HG03342 (cell line): ENCODE measurements around the gene SV2C.
"Not testable (repeated sequence)": the region's sequence is repeated elsewhere in the genome, so short reads cannot be mapped to it uniquely, and the experiment has no call there.

Experiments
- ATAC-seq: cut with Tn5 transposase; IDR thresholded peaks from one replicate; pipeline ENCODE4 v1.9.1; 2021; ENCODE audit warnings: mild to moderate bottlenecking, moderate library complexity; ENCODE audit not compliant: unreplicated experiment

Gene SV2C

DNA sequence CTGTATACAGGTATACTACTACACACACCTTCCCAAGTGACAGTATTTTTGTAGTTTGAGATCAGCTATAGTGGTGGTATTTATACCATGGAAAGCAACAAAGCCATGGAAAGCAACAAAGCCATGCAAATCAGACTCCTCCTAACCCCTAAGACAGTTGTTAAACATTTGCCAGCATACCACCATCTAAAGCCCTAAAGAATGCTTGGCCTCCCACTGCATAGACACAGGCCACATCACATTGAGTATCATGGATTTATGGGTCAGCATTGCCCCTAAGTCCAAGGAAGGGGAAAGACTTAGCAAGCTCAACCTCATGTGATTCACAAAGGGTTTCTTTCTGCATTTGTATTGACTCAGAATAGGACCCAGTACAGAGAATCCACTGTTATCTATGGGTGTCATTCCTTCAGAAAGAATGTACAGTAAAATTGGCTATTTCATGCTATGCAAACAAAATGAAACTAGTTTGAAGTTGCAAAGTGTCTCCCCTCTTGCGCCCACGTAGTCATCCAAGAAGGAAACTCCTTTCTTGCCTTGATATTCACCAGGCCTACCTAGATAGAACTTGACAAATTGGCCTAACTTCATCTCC is 249.5 kb downstream of the SV2C start:
- ATAC-seq: no peak

DNA sequence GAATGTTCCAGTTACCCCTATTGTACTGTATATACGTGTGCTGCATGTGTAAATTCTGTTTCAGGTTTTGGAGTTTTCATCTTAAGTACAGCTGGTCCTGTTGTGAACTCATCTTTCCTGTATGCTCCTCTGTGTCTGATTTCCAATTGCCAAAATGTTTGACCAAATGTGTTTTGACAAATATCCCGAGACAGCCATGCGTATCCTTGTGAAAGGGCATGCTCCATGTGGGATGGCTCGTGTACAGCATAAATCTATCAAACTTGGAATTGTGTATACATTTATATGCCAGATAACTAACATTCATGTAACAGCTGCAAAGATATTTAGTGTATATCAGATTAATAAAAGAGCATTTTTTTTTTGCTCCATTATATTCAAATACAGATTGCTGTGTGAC is 250.4 kb downstream of the SV2C start:
- ATAC-seq: no peak

DNA sequence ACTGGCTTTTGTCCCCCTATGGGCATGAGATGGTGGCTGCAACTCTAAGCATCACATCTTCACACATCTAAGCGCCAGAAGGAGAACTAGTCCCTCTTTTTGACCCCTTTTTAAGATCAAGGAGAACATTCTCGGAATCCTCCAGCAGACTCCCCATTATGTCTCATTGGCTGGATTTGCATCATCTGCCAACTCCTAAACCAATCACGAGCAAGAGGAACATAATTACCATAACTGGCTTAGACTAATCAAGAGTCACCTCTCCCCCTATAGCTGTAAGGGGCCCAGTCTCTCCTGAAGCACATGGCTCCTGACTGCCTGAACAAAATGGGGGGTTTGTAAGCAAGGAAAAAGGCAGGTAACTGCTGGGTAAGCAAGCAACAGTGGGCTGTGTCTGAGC is 251.4 kb downstream of the SV2C start:
- ATAC-seq: no peak

DNA sequence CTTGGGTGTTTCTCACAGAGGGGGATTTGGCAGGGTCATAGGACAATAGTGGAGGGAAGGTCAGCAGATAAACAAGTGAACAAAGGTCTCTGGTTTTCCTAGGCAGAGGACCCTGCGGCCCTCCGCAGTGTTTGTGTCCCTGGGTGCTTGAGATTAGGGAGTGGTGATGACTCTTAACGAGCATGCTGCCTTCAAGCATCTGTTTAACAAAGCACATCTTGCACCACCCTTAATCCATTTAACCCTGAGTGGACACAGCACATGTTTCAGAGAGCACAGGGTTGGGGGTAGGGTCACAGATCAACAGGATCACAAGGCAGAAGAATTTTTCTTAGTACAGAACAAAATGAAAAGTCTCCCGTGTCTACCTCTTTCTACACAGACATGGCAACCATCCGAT is 252.3 kb downstream of the SV2C start:
- ATAC-seq: not testable (repeated sequence)

DNA sequence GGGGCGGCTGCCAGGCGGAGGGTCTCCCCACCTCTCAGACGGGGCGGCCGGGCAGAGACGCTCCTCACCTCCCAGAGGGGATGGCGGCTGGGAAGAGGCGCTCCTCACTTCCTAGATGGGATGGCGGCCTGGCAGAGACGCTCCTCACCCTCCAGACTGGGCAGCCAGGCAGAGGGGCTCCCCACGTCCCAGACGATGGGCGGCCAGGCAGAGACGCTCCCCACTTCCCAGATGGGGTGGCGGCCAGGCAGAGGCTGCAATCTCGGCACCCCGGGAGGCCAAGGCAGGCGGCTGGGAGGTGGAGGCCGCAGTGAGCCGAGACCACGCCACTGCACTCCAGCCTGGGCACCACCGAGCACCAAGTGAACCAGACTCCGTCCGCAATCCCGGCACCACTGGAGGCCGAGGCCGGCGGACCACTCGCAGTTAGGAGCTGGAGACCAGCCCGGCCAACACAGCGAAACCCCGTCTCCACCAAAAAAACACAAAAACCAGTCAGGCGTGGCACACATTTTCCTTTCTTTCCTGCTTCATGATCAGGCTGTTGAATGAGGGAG is 253.1 kb downstream of the SV2C start:
- ATAC-seq: not testable (repeated sequence)

DNA sequence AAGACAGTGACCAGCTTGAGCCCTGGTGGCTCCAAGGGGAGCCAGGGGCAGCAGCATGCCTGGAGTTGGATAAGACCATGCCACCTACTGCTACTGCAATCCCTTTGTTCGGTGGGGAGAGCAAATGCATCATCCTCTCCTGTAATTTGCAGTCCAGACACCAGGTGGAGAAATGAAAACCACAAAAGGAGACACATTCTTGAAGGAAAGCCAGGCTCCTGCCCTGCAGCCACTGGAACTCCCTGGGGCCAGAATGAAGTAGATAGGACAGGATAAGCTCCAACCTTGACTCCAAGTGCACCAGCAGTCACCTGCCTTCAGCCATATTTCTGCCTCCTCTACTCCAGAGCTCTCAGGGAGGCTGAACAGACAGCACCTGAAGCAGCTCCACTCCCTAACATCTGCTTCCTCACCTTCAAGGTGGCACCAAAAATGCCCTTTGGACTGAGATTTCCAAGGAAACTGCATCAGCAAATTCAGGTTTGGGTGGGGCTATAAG is 254.8 kb downstream of the SV2C start:
- ATAC-seq: peak; percentile 66

DNA sequence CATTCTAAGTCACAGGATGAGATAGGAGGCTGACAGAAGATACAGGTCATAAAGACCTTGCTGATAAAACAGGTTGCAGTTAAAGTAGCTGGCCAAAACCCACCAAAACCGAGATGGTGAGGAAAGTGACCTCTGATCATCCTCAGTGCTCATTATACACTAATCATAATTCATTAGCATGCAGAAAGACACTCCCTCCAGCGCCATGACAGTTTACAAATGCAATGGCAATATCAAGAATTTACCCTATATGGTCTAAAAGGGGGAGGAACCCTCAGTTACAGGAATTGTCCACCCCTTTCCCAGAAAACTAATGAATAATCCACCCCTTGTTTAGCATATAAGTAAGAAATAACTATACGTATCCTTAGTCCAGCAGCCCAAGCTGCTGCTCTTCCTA is 256.7 kb downstream of the SV2C start:
- no peak for ATAC-seq

DNA sequence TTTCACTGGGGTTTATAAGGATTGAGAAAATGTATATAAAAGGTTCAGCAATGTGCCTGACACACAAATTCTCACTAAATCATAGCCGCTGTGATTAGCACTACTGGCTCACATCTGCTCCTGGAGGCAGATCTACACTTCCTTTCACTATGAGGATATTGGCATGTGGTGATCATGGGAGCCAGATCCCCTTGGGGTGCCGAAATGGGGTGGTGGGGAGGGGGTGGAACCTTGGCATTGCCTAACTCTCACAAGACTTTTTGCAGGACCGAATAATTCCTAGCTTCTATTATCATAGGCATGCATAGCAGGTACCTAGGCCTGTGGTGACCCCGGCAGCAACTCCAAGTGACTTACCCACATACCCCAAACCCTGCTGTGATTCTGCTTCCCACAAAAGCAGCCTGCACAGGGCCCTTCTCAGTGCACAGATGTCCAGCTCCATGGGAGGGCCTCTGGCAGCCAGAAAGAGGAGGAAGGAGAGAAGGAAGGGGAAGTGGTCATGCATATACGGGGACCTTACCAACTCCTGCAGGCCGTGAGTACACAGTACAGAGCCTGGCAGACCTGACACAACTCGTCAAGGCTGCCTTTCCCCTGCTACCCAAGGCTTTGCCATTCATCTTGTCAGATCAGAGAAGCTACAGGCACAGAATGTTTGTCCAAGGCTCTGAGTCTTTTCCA is 258.6 kb downstream of the SV2C start:
- no peak for ATAC-seq

DNA sequence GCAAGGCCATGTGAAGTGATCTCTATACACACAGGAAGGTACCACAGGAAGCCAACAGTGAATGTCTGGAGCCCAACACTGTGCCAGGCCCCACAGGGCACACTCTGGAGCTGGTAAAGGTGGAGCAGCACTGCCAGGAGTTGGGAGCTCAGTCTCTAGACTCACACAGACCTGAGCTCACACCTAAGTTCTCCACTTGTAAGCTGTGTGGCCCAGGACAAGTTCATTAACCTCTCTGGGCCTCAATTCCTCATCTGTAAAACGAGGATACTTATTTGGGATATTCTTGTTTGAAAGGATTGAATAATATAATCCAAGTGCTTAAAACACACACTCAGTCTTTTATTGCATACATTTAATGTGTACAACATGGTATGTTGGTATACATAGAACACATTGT is 259.3 kb downstream of the SV2C start:
- no peak for ATAC-seq

DNA sequence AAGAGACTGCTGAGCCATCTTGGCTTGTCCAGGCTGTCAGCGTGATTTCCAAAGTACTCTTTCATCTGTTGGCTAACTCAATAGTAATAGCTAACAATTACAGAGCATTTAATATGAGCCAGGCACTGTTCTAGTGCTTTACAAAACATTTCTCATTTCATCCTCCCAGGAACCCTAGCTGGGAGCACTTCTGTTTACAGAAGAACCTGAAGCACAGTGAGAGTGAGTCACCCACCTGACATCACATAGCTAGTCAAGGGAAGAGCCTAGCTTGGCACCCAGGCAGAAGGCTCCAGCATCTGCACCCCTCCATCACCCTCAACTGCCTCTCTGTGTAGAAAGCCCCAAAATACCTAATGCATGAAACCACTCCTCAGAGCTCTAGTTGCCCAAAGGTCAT is 262.4 kb downstream of the SV2C start:
- no peak for ATAC-seq

DNA sequence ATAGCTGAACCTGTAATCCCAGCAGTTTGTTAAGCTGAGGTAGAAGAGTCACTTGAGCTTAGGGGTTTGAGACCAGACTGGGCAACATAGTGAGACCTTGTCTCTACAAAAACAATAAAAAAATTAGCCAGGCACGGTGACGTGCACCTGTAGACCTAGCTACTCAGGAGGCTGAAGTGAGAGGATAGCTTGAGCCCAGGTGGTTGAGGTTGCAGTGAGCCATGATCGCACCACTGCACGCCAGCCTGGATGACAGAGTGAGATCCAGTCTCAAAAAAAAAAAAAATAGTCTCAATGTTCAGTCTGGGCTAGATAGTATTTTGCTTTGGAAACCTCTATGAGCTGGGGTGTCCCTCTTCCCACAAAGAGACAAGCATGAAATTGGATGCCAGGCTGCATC is 268.0 kb downstream of the SV2C start:
- ATAC-seq: peak; percentile 20

DNA sequence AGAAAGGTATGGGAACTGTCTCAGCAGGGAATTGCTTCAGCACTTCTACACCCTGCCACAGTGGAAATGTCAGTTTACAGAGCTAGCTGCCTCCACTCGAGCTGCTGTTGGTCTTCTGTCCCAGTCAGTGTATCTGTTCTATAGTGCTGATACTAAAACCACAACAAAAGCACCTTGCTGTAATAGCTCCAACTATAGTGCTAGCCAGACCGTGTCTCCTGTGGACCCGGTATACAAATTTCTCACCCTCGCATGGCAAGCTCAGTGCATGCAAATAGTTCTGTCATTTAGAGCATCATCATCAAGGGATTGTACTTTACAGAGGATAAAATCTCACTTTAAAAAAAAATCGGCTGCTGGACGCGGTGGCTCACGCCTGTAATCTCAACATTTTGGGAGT is 268.4 kb downstream of the SV2C start:
- peak; percentile 100 for ATAC-seq

DNA sequence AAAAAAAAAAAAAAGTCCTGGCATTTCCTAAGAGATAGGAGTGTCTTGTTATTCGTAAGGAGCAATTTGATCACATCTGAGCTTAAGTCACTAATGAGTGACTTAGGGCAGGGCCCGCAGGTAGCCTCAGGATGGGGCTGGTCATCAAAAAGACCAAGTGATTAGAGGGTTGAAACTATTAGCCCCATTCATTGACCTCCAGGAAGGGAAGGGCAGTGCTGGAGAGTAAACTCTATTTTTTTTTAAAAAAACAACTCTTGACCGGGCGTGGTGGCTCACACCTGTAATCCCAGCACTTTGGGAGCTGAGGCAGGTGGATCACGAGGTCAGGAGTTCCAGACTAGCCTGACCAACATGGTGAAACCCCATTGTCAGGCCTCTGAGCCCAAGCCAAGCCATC is 273.7 kb downstream of the SV2C start:
- no peak for ATAC-seq

DNA sequence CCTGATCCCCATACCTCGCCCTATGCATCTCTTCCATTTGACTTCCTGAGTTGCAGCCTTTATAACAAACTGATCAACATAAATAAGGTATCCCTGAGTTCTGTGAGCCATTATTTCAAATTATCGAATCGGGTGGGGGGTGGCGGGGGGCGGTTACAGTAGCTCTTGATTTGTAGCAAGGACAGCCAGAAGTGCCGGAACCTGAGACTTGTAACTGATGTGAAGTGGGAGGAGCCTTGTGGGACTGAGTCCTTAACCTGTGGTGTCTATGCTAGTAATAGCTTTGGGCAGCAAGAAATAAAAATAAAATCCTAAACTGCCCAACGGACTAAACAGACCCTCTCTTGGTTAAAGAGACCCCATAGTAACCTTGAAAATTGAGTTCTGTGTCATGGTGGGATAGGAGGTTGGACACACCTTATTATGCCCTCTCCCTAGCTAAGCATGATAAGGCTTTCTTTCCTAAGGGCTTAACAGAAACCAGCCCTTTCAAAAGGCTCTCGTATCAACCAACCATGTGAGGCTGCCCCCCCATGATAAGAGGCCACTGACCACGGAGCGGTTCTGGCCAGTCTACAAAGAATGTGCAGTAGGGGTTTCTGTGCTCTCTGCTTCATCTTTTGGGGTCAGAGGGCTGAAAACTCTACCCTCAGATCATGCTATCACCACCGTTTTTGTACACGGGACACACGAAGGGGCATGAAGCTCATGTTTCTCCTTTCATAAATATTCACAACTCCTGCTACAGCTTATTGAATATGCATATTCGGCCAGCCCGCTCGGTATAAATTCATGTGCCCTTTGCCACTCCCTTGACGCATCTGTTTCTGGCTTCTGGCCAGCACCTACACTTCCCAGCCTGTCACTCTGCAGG is 280.4 kb downstream of the SV2C start:
- no peak for ATAC-seq

DNA sequence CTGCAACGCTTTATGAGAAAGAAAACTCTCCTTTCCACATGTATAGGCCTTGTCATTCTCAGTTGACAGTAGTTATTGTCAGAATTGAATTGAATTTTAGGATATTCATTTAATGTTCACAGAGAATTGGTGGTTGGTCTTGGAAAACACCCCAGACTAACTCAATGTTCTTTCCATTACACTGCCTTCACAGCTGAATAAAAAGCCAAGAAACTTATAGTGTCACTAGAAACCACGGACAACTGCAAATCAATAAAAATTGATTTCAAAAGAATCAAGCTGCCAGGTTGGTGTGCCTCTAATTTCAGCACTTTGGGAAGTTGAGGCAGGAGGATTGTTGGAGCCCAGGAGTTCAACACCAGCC is 281.0 kb downstream of the SV2C start:
- ATAC-seq: no peak

DNA sequence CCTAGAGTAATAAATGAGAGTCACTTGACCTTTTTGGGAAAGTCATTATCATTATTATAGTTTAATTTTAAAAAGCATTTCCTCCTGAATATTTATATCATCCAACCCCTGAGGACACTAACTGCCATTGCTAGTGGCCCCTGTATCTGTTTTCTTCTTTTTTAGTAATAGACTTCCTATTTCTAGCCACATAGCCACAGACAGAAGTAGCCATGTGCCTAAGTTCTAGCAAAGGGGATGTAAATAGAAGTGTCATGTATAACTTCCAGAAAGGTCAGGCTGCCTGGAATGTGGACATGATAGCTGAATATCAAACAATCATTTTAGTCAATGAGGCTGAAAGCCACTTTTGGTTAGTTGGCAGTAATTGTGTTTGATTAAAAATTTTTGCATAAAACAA is 282.4 kb downstream of the SV2C start:
- ATAC-seq: no peak

DNA sequence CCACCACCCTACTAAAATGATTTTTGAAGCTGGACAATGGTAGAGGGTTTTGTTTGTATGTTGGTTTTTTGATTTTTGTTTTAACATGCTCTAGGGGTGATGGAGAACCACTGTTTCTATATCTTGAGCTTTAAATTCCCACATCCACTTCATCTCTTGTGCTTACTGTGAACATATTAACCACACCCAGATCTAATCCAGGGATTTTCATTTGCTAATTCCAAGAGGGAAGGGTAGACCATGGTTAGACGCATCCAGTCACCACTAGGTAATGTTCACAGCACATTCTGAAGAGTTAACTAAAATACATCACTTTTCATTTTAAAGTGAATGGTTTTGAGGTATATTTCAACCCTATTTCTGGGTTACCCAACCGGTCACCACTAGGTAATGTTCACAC is 283.4 kb downstream of the SV2C start:
- no peak for ATAC-seq

DNA sequence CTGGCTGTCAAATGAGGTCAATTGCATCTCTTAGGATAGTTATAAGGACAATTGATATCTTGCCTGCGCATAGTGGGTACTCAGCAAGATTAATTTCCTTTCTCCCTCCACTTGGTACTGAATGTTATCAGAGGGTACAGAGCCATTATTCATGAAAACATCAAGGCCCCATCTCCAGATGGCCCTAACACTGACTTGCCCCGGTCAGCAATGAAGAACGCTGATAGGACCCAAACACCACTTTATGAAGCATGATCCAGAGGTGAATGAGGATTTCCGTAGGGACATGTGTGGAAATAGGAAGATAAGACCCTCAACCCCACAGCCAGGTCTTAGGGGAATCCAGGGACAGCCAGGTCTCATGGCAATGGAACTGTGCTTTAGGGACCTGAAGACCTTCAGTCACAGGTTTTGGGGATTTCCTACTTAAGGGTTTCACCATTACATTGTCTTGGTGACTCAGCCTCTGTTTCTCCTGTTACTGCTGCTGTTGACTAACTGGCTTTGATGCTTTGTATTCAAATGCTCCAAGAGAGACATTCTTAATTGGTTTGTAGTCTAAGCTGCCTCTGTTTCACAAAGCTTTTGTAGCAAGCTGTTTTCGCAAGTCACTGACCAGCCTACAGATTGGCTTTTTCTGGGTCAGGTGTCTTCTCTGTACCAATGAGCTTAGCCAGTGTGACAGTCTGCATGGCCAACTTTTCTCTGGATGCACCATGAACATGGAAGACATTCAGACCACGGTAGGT is 284.6 kb downstream of the SV2C start:
- ATAC-seq: peak; percentile 60

DNA sequence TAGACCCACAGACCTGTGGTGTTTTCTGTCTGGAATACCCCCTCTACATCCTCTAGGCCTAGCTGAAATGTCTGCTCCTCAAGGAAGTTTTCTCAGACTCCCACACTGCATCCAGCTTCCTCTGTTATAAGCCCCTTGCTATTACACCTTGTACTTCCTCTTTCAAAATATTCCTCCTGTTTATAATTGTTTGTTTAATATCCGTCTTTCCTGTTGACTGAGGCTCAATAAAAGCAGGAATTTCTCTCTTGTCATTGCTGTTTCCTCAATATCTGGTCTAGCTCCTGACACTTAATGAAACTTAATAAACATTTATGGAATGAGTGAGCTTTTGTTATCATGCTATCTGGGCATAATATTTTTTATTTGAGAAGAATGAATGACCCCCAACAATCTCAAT is 285.8 kb downstream of the SV2C start:
- no peak for ATAC-seq

DNA sequence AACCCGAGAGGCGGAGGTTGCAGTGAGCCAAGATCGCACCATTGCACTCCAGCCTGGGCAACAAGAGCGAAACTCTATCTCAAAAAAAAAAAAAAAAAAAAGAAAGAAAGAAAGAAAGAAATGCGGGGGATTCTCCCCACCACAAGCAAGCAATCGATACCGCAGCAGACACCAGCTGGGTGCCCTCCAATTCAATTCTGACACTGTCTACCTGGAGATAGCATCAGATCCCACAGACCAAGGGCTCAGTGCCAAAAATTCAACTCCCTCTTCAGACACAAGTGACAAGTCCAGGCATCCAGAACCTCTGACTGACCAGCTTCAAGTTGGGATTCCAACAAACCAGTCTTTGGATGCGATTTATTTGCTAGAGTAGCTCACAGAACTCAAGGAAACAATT is 286.5 kb downstream of the SV2C start:
- not testable (repeated sequence) for ATAC-seq

DNA sequence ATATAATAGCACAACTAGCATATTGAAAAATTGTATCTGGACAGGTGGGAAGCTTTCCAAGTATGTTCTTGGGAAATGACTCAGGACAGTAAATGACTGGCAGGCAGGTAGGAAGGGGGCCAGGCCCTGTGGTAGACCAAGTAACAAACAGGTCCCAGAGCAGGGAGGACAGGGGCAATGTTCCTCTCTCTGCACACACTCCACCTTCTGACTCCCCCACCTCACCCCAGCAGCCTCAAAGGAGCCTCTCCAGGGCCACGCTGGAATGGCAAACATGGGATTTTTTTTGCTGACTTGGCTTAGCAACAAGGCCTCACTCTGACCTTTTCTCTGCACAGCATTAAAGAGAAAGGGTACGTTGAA is 288.8 kb downstream of the SV2C start:
- no peak for ATAC-seq
